Measurements from ENCODE around the gene NEURL4. TPM values are rescaled to one million over a fixed set of nuclear protein-coding genes. Genes with fewer than 3 reads are reported as not detected.

Gene NEURL4
- total RNA-seq, 4 donors from 2014 or later: 27.8 to 109 (median 35.0) TPM

DNA sequence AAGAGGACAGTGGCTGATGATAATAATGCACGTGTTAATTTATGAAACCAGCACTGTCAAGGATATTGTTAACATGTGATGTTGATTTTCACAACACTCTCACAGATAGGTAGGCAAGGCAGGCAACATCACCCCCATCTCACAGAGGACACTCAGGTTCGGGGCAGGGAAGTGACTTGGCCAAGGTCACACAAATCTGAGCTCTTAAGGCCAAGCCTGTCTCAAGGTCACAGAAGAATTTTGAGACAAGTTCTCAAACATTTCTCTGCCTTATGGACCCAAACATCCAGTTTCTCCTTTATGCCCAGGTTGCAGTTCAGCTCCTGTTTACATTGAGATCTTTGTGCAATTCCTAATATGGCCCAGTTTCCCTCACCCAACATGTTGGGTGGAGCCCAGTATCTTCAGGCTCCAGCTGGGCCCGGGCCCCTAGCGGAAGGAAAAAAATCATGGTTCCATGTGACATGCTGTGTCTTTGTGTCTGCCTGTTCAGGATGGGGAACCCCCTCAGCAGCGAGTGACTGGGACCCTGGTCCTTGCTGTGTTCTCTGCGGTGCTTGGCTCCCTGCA is 46.3 kb downstream of the NEURL4 start:
- 20 to 52% methylated on average over 1 to 6 of the region's 6 CpGs for WGBS, 2 donors (ENCODE audit: low coverage in 1 of 2)
- TF ChIP-seq POLR2AphosphoS5 (IDR thresholded peaks at IDR 0.05): no peak
- TF ChIP-seq, protein P1, sequence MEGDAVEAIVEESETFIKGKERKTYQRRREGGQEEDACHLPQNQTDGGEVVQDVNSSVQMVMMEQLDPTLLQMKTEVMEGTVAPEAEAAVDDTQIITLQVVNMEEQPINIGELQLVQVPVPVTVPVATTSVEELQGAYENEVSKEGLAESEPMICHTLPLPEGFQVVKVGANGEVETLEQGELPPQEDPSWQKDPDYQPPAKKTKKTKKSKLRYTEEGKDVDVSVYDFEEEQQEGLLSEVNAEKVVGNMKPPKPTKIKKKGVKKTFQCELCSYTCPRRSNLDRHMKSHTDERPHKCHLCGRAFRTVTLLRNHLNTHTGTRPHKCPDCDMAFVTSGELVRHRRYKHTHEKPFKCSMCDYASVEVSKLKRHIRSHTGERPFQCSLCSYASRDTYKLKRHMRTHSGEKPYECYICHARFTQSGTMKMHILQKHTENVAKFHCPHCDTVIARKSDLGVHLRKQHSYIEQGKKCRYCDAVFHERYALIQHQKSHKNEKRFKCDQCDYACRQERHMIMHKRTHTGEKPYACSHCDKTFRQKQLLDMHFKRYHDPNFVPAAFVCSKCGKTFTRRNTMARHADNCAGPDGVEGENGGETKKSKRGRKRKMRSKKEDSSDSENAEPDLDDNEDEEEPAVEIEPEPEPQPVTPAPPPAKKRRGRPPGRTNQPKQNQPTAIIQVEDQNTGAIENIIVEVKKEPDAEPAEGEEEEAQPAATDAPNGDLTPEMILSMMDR (IDR thresholded peaks at IDR 0.05): peak in 3 of 5 experiments; percentile 7 to 48 (median 33)
- peak overlapping the region in 3 of 4 donors; percentile 43 to 71 (median 54) for H3K4me3 ChIP-seq
- peak overlapping the region; percentile 84 to 89 (median 86) for H3K27ac ChIP-seq
- intact Hi-C loops (cut with DNase I; ENCODE audit: low total_unique reads): no loop called here
- H3K9me3 ChIP-seq: no peaks in the 10 kb centered on the region
- no peaks in the 10 kb centered on the region for H3K27me3 ChIP-seq
- in situ Hi-C loops (cut with MboI; ENCODE audit: low pct_ligation_motif_present in 1 of 4, low pct_unique_long_range_greater_than_20kb in 1 of 4, low sequenced_read_pairs in 3 of 4): loop anchor here in 2 of 4 donors (25.0 kb wide), 1 partner anchor 246 kb away; the partner anchor contains the start of genes SLC16A11 (in 2 of the 2) and SLC16A13 (in 2 of the 2)
- H3K4me1 ChIP-seq: peaks cover 12 to 42% (median 33%) of the 10 kb centered on the region in 4 donors
- H3K36me3 ChIP-seq: no peaks in the 10 kb centered on the region
- DNase-seq: no peak

DNA sequence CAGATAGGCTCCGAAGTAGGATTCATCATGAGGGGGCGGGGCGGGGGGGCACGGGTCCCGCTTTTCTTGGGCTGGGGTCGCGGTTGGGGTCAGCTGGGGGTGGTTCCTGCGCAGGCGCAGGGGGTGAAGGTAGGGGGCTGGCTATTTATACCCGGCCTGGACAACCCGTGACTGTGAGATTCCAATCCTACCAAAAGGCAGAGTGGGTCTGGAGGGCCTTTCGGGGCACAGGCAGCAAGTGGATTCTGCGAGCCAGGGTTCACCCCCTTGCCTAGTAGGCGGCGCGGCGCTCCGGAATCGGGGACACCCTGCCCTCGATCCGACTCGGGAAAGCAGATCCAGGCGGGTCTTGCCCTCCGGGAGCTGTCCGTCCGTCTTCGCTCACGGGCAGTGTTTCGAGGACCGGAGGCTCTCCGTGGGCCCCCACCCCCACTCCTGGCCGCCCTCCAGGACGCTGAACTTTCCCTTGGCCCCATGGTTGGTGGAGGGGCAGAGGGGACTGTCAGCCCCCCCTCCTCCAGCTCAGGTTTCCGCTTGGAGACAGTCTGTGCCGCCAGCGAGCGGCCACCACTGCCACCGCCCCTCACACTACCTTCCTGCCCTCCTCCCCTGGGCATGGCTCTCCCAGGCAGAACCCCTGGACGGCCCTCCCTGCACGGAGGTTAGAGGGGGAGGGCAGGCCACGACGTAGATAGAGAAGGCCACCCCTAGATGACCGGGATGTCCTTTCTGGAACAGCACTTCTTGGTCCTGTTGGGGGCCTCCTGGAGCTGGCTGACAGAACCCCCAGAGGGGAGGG is 47.0 kb downstream of the NEURL4 start:
- Histone ChIP-seq H3K4me1 (peaks cover 12 to 42% (median 33%) of the 10 kb centered on the region in 4 donors), H3K27me3 (no peaks in the 10 kb centered on the region), H3K36me3 (no peaks in the 10 kb centered on the region), H3K27ac (peak overlapping the region; percentile 84 to 89 (median 86)), H3K9me3 (no peaks in the 10 kb centered on the region), H3K4me3 (peak overlapping the region; percentile 41 to 71 (median 48))
- no peak for DNase-seq
- TF ChIP-seq POLR2AphosphoS5 (IDR thresholded peaks at IDR 0.05): peak in 2 of 3 donors; percentile 9 to 21
- TF ChIP-seq, protein P1 (IDR thresholded peaks at IDR 0.05): no peak
- in situ Hi-C loops (cut with MboI; ENCODE audit: low pct_ligation_motif_present in 1 of 4, low pct_unique_long_range_greater_than_20kb in 1 of 4, low sequenced_read_pairs in 3 of 4): loop anchor here in 2 of 4 donors (25.0 kb wide), 1 partner anchor 245 kb away; the partner anchor contains the start of genes SLC16A11 (in 2 of the 2) and SLC16A13 (in 2 of the 2)
- intact Hi-C loops (cut with DNase I; ENCODE audit: low total_unique reads): loop anchor here (2.0 kb wide), 1 partner anchor 15 kb away; no protein-coding TSS in a partner anchor
- 9% methylated on average over 43 of the region's 43 CpGs; no CpG with 5 or more reads in 1 of the 2 donors for WGBS, 2 donors (ENCODE audit: low coverage in 1 of 2)

DNA sequence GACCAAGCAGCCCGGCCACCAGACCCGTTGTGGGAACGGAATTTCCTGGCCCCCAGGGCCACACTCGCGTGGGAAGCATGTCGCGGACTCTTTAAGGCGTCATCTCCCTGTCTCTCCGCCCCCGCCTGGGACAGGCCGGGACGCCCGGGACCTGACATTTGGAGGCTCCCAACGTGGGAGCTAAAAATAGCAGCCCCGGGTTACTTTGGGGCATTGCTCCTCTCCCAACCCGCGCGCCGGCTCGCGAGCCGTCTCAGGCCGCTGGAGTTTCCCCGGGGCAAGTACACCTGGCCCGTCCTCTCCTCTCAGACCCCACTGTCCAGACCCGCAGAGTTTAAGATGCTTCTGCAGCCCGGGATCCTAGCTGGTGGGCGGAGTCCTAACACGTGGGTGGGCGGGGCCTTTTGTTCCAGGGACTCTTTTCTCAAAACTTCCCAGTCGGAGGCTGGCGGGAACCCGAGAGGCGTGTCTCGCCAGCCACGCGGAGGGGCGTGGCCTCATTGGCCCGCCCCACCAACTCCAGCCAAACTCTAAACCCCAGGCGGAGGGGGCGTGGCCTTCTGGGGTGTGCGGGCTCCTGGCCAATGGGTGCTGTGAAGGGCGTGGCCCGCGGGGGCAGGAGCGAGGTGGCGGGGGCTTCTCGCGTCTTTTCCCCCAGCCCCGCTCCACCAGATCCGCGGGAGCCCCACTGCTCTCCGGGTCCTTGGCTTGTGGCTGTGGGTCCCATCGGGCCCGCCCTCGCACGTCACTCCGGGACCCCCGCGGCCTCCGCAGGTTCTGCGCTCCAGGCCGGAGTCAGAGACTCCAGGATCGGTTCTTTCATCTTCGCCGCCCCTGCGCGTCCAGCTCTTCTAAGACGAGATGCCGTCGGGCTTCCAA is 47.8 kb downstream of the NEURL4 start, which contains the start of gene SLC2A4:
Gene SLC2A4, plus strand, starts transcription at position 645 of the 879 bp plus-strand sequence. Its CDS starts 217 bp downstream, at position 862.
- in situ Hi-C loops (cut with MboI; ENCODE audit: low pct_ligation_motif_present in 1 of 4, low pct_unique_long_range_greater_than_20kb in 1 of 4, low sequenced_read_pairs in 3 of 4): loop anchor here in 2 of 4 donors (25.0 kb wide), 1 partner anchor 244 kb away; the partner anchor contains the start of genes SLC16A11 (in 2 of the 2) and SLC16A13 (in 2 of the 2)
- intact Hi-C loops (cut with DNase I; ENCODE audit: low total_unique reads): loop anchor here (2.0 kb wide), 1 partner anchor 15 kb away; no protein-coding TSS in a partner anchor
- H3K4me1 ChIP-seq: peaks cover 12 to 42% (median 33%) of the 10 kb centered on the region in 4 donors

More for the DNA sequence above, 47.8 kb downstream of the NEURL4 start, which contains the start of gene SLC2A4:
- Histone ChIP-seq H3K4me3 (peak within 1 kb of the TSS; percentile 41 to 71 (median 48)), H3K36me3 (no peaks in the 10 kb centered on the region), H3K9me3 (no peaks in the 10 kb centered on the region), H3K27ac (peak within 1 kb of the TSS; percentile 84 to 89 (median 86)), H3K27me3 (no peaks in the 10 kb centered on the region)
- 0 to 10% methylated on average over 2 to 61 of the region's 71 CpGs for WGBS, 2 donors (ENCODE audit: low coverage in 1 of 2)
- peak; percentile 97 for DNase-seq
- TF ChIP-seq POLR2AphosphoS5 (IDR thresholded peaks at IDR 0.05) (peak; percentile 57 to 73 (median 59)), EP300 (IDR thresholded peaks at IDR 0.05; ENCODE audit: low read depth) (no peak), POLR2A (IDR thresholded peaks at IDR 0.05) (peak; percentile 54)
- TF ChIP-seq, protein P1 (IDR thresholded peaks at IDR 0.05): no peak
